ENCODE data around the gene TAS1R3. TPM values are rescaled to one million over a fixed set of nuclear protein-coding genes. Genes with fewer than 3 reads are reported as not detected.

The TAS1R3 gene
- total RNA-seq, 2 experiments from 2014 or later: 1.2 to 1.3 TPM

Small RNA genes within 50 kb of the gene (microRNA-seq; reads per million reads assigned to microRNA genes)
- gene MIR6726 (not detected), gene MIR6727 (not detected), gene MIR6808 (not detected)

Other genes starting within 250 kb of the TAS1R3 start
- gene C1orf159, start 215.2 kb upstream of the TAS1R3 start, total RNA-seq: 10 to 100 TPM; 22.7 to 23.0 TPM
- not detected for gene TTLL10, start 157.4 kb upstream of the TAS1R3 start, total RNA-seq
- 10 to 100 TPM; 11.4 to 15.0 TPM for gene TNFRSF18, start 124.7 kb upstream of the TAS1R3 start, total RNA-seq
- gene TNFRSF4, start 117.1 kb upstream of the TAS1R3 start, total RNA-seq: 1 to 10 TPM; 2.4 to 3.1 TPM
- 100 to 1,000 TPM in 1 of 2 experiments, 10 to 100 TPM in 1; 99.1 to 103 TPM for gene SDF4, start 99.3 kb upstream of the TAS1R3 start, total RNA-seq
- gene B3GALT6, start 99.0 kb upstream of the TAS1R3 start, total RNA-seq: 10 to 100 TPM; 19.1 to 19.6 TPM
- 1 to 10 TPM; 2.2 to 4.4 TPM for gene C1QTNF12, start 84.6 kb upstream of the TAS1R3 start, total RNA-seq
- gene UBE2J2, start 57.4 kb upstream of the TAS1R3 start, total RNA-seq: 10 to 100 TPM; 75.7 to 78.1 TPM
- gene SCNN1D, start 50.8 kb upstream of the TAS1R3 start, total RNA-seq: 1 to 10 TPM; 8.0 to 8.4 TPM
- 10 to 100 TPM; 80.2 to 86.3 TPM for gene ACAP3, start 23.4 kb upstream of the TAS1R3 start, total RNA-seq
- gene PUSL1, start 22.7 kb upstream of the TAS1R3 start, total RNA-seq: 10 to 100 TPM; 22.3 to 22.4 TPM
- gene INTS11, start 6.6 kb upstream of the TAS1R3 start, total RNA-seq: 100 to 1,000 TPM; 143 to 158 TPM
- 10 to 100 TPM; 19.3 TPM for gene CPTP, start 6.5 kb upstream of the TAS1R3 start, total RNA-seq
- gene DVL1, start 18.1 kb downstream of the TAS1R3 start, total RNA-seq: 10 to 100 TPM; 35.5 to 37.4 TPM
- gene MXRA8, start 27.3 kb downstream of the TAS1R3 start, total RNA-seq: 1 to 10 TPM in 1 of 2 experiments, under 1 TPM in 1; 0.51 to 1.2 TPM
- gene AURKAIP1, start 43.9 kb downstream of the TAS1R3 start, total RNA-seq: 10 to 100 TPM; 87.3 to 97.1 TPM
- gene CCNL2, start 68.1 kb downstream of the TAS1R3 start, total RNA-seq: 100 to 1,000 TPM; 201 to 211 TPM
- gene MRPL20, start 76.0 kb downstream of the TAS1R3 start, total RNA-seq: 100 to 1,000 TPM in 1 of 2 experiments, 10 to 100 TPM in 1; 98.6 to 101 TPM
- not detected for gene ANKRD65, start 90.0 kb downstream of the TAS1R3 start, total RNA-seq
- under 1 TPM; 0.36 to 0.85 TPM for gene VWA1, start 104.4 kb downstream of the TAS1R3 start, total RNA-seq
- 1 to 10 TPM; 1.0 to 1.7 TPM for gene ATAD3C, start 118.4 kb downstream of the TAS1R3 start, total RNA-seq
- gene ATAD3B, start 140.5 kb downstream of the TAS1R3 start, total RNA-seq: 10 to 100 TPM; 35.2 to 37.9 TPM
- gene ATAD3A, start 180.9 kb downstream of the TAS1R3 start, total RNA-seq: 10 to 100 TPM; 32.6 to 33.6 TPM
- 1 to 10 TPM; 1.2 to 1.9 TPM for gene TMEM240, start 209.3 kb downstream of the TAS1R3 start, total RNA-seq
- 100 to 1,000 TPM; 118 TPM for gene SSU72, start 243.6 kb downstream of the TAS1R3 start, total RNA-seq